ENCODE results near the gene HELB. TPM values are rescaled to one million over a fixed set of nuclear protein-coding genes. Genes with fewer than 3 reads are reported as not detected.

The HELB gene
- total RNA-seq, 1 experiment from 2014 or later, result 2.6 TPM

DNA sequence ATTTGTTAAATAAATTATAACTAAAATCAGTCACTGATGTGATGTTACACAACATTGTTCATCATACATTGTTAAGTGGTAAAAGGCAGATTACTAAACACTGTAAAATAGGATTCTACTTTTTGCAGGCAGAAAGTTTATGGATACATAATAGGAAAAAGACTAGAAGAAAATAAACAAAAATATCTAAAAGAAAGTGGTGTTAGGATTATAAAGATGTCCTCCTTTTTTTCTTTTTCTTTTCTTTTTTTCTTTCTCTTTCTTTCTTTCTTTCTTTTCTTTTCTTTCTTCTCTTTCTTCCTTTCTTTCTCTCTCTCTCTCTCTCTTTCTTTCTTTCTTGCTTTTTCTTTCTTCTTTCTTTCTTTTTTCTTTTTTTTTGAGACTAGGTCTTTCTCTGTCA lies 39.6 kb upstream of the HELB start:
- CTCF ChIA-PET, result no interaction called here
- POLR2A ChIA-PET, result no interaction called here
- TF ChIP-seq, protein P1, sequence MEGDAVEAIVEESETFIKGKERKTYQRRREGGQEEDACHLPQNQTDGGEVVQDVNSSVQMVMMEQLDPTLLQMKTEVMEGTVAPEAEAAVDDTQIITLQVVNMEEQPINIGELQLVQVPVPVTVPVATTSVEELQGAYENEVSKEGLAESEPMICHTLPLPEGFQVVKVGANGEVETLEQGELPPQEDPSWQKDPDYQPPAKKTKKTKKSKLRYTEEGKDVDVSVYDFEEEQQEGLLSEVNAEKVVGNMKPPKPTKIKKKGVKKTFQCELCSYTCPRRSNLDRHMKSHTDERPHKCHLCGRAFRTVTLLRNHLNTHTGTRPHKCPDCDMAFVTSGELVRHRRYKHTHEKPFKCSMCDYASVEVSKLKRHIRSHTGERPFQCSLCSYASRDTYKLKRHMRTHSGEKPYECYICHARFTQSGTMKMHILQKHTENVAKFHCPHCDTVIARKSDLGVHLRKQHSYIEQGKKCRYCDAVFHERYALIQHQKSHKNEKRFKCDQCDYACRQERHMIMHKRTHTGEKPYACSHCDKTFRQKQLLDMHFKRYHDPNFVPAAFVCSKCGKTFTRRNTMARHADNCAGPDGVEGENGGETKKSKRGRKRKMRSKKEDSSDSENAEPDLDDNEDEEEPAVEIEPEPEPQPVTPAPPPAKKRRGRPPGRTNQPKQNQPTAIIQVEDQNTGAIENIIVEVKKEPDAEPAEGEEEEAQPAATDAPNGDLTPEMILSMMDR (IDR thresholded peaks at IDR 0.05; ENCODE audit: unreplicated experiment), result no peak

DNA sequence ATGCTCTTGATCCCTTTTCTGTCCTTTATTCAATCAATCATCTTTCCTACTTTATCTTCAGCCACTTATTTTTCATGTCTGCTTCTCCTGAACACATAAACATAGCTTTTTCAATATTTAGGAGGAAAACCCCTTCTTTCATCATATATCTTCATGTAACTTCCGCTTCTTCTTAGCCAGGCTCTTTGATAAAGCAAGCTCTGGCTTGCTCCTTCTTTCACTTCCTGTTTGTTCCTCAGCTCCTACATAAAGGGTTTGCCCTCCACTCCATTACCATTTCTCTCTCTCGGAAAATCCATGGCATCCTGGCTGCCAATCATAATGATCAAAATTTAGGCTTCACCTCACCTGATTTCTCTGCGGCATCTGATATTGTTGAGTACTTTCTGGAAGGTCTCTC lies 33.7 kb upstream of the HELB start:
- H3K9me3 Mint-ChIP-seq (ENCODE audit: unreplicated experiment), result no peaks in the 10 kb centered on the region
- intact Hi-C loops (cut with micrococcal nuclease), result no loop called here
- no peaks in the 10 kb centered on the region for H3K36me3 Mint-ChIP-seq (ENCODE audit: insufficient read depth, unreplicated experiment)
- no peak for DNase-seq (ENCODE audit: unreplicated experiment)
- no peak overlapping the region for H3K4me3 Mint-ChIP-seq (ENCODE audit: unreplicated experiment)
- peaks cover 15% of the 10 kb centered on the region for H3K27me3 Mint-ChIP-seq (ENCODE audit: insufficient read depth, unreplicated experiment)
- CTCF ChIA-PET, result interaction anchor here (0.6 to 8.1 kb wide), 10 partner anchors 10 to 1378 kb away, joined by 3 to 87 read pairs (median 6); no protein-coding TSS in a partner anchor
- no TSS peak for BruUV-seq (replicated peaks)
- no peaks in the 10 kb centered on the region for H3K4me1 Mint-ChIP-seq (ENCODE audit: insufficient read depth, unreplicated experiment)
- TF ChIP-seq, protein P1 (IDR thresholded peaks at IDR 0.05; ENCODE audit: unreplicated experiment), result no peak
- POLR2A ChIA-PET, result no interaction called here
- H3K27ac Mint-ChIP-seq (ENCODE audit: low read depth, unreplicated experiment), result no peak overlapping the region

More for the DNA sequence above, 39.6 kb upstream of the HELB start:
- DNase-seq (ENCODE audit: unreplicated experiment), result no peak
- intact Hi-C loops (cut with micrococcal nuclease), result no loop called here
- Mint-ChIP-seq H3K27me3 (ENCODE audit: insufficient read depth, unreplicated experiment) (peaks cover 51% of the 10 kb centered on the region), H3K4me1 (ENCODE audit: insufficient read depth, unreplicated experiment) (no peaks in the 10 kb centered on the region), H3K27ac (ENCODE audit: low read depth, unreplicated experiment) (no peak overlapping the region), H3K4me3 (ENCODE audit: unreplicated experiment) (no peak overlapping the region), H3K9me3 (ENCODE audit: unreplicated experiment) (no peaks in the 10 kb centered on the region), H3K36me3 (ENCODE audit: insufficient read depth, unreplicated experiment) (no peaks in the 10 kb centered on the region)
- BruUV-seq (replicated peaks), result no TSS peak

DNA sequence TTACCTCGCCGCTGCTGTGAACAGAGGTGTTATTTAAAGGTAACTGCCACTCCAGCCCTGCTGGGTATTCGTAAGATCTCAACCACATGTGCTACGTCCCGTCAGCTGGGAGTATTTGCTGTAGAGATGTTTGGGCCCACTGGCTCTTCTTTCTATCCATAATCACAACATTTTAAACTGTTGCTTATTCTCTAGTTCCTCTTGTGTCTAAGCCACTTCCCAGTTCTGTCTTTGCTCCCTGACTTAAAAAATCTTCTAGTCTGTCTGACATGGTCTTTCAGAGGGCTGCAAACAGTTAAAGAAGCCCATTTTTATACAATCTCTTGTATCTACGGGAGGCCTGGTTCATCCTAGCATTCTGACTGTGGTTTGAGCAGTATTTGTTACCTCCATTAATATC lies 33.2 kb upstream of the HELB start:
- Mint-ChIP-seq H3K27ac (ENCODE audit: low read depth, unreplicated experiment) (no peak overlapping the region), H3K4me1 (ENCODE audit: insufficient read depth, unreplicated experiment) (no peaks in the 10 kb centered on the region), H3K4me3 (ENCODE audit: unreplicated experiment) (no peak overlapping the region), H3K9me3 (ENCODE audit: unreplicated experiment) (no peaks in the 10 kb centered on the region), H3K36me3 (ENCODE audit: insufficient read depth, unreplicated experiment) (no peaks in the 10 kb centered on the region), H3K27me3 (ENCODE audit: insufficient read depth, unreplicated experiment) (peaks cover 10% of the 10 kb centered on the region)
- POLR2A ChIA-PET, result no interaction called here
- DNase-seq (ENCODE audit: unreplicated experiment), result no peak
- no TSS peak for BruUV-seq (replicated peaks)
- TF ChIP-seq, protein P1 (IDR thresholded peaks at IDR 0.05; ENCODE audit: unreplicated experiment), result no peak
- CTCF ChIA-PET, result interaction anchor here (0.6 to 8.1 kb wide), 23 partner anchors 10 to 1379 kb away, joined by 3 to 87 read pairs (median 5); no protein-coding TSS in a partner anchor
- intact Hi-C loops (cut with micrococcal nuclease), result loop anchor here (1.0 kb wide), 1 partner anchor 140 kb away; no protein-coding TSS in a partner anchor

DNA sequence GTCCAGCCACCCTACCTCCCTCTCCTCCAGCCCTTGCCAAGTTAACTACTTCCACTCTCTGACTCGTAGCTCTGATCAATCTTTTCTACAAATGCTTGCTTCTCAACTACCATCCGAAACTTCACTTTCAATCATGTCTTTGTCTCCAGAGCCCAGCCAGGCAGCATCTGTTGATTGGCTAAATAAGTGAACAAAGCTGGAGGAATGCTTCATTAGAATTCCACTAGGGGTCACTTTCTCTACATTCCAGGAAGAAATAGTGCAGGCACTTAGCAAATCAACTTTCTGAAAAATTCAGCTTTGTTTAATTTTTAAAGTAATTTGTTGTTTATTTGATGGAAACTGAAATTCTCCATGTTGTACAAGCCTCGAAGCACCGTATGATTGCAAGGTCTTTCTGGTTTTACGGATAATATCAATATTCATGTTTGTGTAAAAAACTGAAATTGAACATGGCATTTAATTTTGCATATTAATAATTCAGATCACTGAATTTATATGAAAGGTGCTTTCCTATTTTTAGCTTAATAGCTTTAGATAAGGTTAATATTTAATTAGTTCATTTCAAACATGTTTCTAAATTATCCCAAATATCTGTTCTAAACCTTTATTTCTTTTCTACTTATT lies 32.4 kb upstream of the HELB start:
- intact Hi-C loops (cut with micrococcal nuclease), result loop anchor here (1.0 to 10.0 kb wide), 3 partner anchors 139 to 424 kb away; no protein-coding TSS in a partner anchor
- peak; percentile 54 for DNase-seq (ENCODE audit: unreplicated experiment)
- POLR2A ChIA-PET, result interaction anchor here (0.8 kb wide), 1 partner anchor 439 kb away, joined by 3 read pairs; no protein-coding TSS in a partner anchor
- H3K4me3 Mint-ChIP-seq (ENCODE audit: unreplicated experiment), result no peak overlapping the region
- H3K27ac Mint-ChIP-seq (ENCODE audit: low read depth, unreplicated experiment), result no peak overlapping the region
- CTCF ChIA-PET, result interaction anchor here (0.6 to 8.1 kb wide), 45 partner anchors 9 to 1379 kb away, joined by 3 to 87 read pairs (median 4); partner anchors contain the start of gene TMBIM4
- no peaks in the 10 kb centered on the region for H3K9me3 Mint-ChIP-seq (ENCODE audit: unreplicated experiment)
- no peaks in the 10 kb centered on the region for H3K4me1 Mint-ChIP-seq (ENCODE audit: insufficient read depth, unreplicated experiment)
- TF ChIP-seq, protein P1 (IDR thresholded peaks at IDR 0.05; ENCODE audit: unreplicated experiment), result peak; percentile 50
- BruUV-seq (replicated peaks), result no TSS peak
- H3K36me3 Mint-ChIP-seq (ENCODE audit: insufficient read depth, unreplicated experiment), result no peaks in the 10 kb centered on the region
- H3K27me3 Mint-ChIP-seq (ENCODE audit: insufficient read depth, unreplicated experiment), result peaks cover 2% of the 10 kb centered on the region

Measured in MCF 10A (cell line).